WTC11 (cell line): ENCODE measurements around the gene TRAPPC3L.

Source experiments
- ATF3 ChIP-seq: sonication (generic); formaldehyde crosslinking; conservative IDR thresholded peaks from 2 replicates; pipeline ENCODE4 v1.8.1; 2022; ENCODE audit warnings: mild to moderate bottlenecking, missing genetic modification reagents
- CTCF ChIP-seq: fragments of 200-600 bp; IDR thresholded peaks from 2 replicates; pipeline ENCODE4 v1.8.0; 2022; ENCODE audit warnings: antibody characterized with exemption
- ELF4 ChIP-seq: sonication (generic); formaldehyde crosslinking; IDR thresholded peaks from 2 replicates; pipeline ENCODE4 v1.8.1; 2022; ENCODE audit warnings: low read depth, mild to moderate bottlenecking, moderate library complexity, missing genetic modification reagents
- JAZF1 ChIP-seq: fragments of 250-450 bp; sonication (Bioruptor Pico); IDR thresholded peaks from 2 replicates; pipeline ENCODE4 v1.9.0; 2021; ENCODE audit warnings: moderate library complexity, mild to moderate bottlenecking, inconsistent platforms
- MAX ChIP-seq: sonication (generic); formaldehyde crosslinking; IDR thresholded peaks from 2 replicates; pipeline ENCODE4 v1.8.0; 2022; ENCODE audit warnings: mild to moderate bottlenecking, missing genetic modification reagents
- NFE2L1 ChIP-seq: sonication (generic); formaldehyde crosslinking; IDR thresholded peaks from 2 replicates; pipeline ENCODE4 v1.8.1; 2023; ENCODE audit warnings: missing genetic modification reagents
- NR3C1 ChIP-seq: sonication (generic); formaldehyde crosslinking; conservative IDR thresholded peaks from 2 replicates; pipeline ENCODE4 v1.8.1; 2023; ENCODE audit warnings: low read depth, mild to moderate bottlenecking, missing genetic modification reagents
- PRDM15 ChIP-seq: sonication (generic); formaldehyde crosslinking; IDR thresholded peaks from 2 replicates; pipeline ENCODE4 v1.8.0; 2022; ENCODE audit warnings: missing genetic modification reagents
- TCF7 ChIP-seq: sonication (generic); formaldehyde crosslinking; IDR thresholded peaks from 2 replicates; pipeline ENCODE4 v1.8.0; 2022; ENCODE audit warnings: mild to moderate bottlenecking, low read depth, missing genetic modification reagents, moderate library complexity
- TEAD1 ChIP-seq: sonication (generic); formaldehyde crosslinking; IDR thresholded peaks from 2 replicates; pipeline ENCODE4 v1.8.0; 2022; ENCODE audit warnings: mild to moderate bottlenecking, missing genetic modification reagents
- TP53 ChIP-seq: sonication (generic); formaldehyde crosslinking; IDR thresholded peaks from 2 replicates; pipeline ENCODE4 v1.8.1; 2023; ENCODE audit warnings: mild to moderate bottlenecking, missing genetic modification reagents
- USF2 ChIP-seq: sonication (generic); formaldehyde crosslinking; IDR thresholded peaks from 2 replicates; pipeline ENCODE4 v1.8.1; 2023; ENCODE audit warnings: mild to moderate bottlenecking, missing genetic modification reagents, moderate library complexity
- ZBTB43 ChIP-seq: sonication (generic); formaldehyde crosslinking; IDR thresholded peaks from 2 replicates; pipeline ENCODE4 v1.8.1; 2023; ENCODE audit warnings: mild to moderate bottlenecking, missing genetic modification reagents
- ZNF263 ChIP-seq: sonication (generic); formaldehyde crosslinking; IDR thresholded peaks from 2 replicates; pipeline ENCODE4 v1.8.1; 2022; ENCODE audit warnings: low read depth, mild to moderate bottlenecking, moderate library complexity, missing genetic modification reagents

GRCh38 chr6:116568821-116569755, 23.6 kb upstream of the TRAPPC3L start:
- TF ChIP-seq CTCF, result no peak
- no peak for TF ChIP-seq PRDM15 (CRISPR knock-in tag)
- TF ChIP-seq NR3C1 (CRISPR knock-in tag), result no peak
- TF ChIP-seq MAX (CRISPR knock-in tag), result no peak
- TF ChIP-seq JAZF1 (CRISPR knock-in tag), result no peak
- no peak for TF ChIP-seq ELF4 (CRISPR knock-in tag)
- TF ChIP-seq NFE2L1 (CRISPR knock-in tag), result no peak
- TF ChIP-seq TP53 (CRISPR knock-in tag), result no peak
- TF ChIP-seq ATF3 (CRISPR knock-in tag), result no peak
- no peak for TF ChIP-seq ZBTB43 (CRISPR knock-in tag)
- TF ChIP-seq TCF7, result no peak
- TF ChIP-seq ZNF263 (CRISPR knock-in tag), result no peak
- TF ChIP-seq USF2, result no peak
- no peak for TF ChIP-seq TEAD1 (CRISPR knock-in tag)
